Keratinocyte (primary cell): Measurements from ENCODE around the gene OR10A4.

ENCODE experiments used
- EZH2 ChIP-seq: IDR thresholded peaks from one replicate; pipeline ENCODE4 v1.6.1; 2012; ENCODE audit warnings: inconsistent platforms, mild to moderate bottlenecking, low read length, moderate library complexity
- TF ChIP-seq, protein P1 (sequence below), 3 experiments: IDR thresholded peaks in 1 of 3; conservative IDR thresholded peaks in 1 of 3; optimal IDR thresholded peaks in 1 of 3; 2 replicates in 2 of 3; 3 replicates in 1 of 3; pipeline versions ENCODE3 to v1.5.1; 2011; ENCODE audit warnings: low read length in 3 of 3, mild to moderate bottlenecking in 3 of 3, moderate library complexity in 2 of 3, control low read depth in 1 of 3, inconsistent platforms in 1 of 3; ENCODE audit not compliant: insufficient read depth in 2 of 3; ENCODE audit errors: extremely low read depth in 1 of 3

DNA sequence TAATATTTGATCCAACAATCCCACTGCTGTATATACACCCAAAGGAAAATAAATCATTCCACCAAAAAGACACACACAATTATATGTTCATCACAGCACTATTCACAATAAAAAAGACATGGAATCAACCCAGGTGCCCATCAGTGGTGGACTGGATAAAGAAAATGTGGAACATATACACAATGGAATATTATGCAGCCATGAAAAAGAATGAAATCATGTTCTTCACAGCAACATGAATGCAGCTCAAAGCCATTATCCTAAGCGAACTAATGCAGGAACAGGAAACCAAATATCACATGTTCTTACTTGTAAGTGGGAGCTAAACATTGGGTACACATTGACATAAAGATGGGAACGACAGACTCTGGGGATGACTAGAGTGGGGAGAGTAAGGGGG is 43.3 kb downstream of the OR10A4 start:
- TF ChIP-seq, protein P1, sequence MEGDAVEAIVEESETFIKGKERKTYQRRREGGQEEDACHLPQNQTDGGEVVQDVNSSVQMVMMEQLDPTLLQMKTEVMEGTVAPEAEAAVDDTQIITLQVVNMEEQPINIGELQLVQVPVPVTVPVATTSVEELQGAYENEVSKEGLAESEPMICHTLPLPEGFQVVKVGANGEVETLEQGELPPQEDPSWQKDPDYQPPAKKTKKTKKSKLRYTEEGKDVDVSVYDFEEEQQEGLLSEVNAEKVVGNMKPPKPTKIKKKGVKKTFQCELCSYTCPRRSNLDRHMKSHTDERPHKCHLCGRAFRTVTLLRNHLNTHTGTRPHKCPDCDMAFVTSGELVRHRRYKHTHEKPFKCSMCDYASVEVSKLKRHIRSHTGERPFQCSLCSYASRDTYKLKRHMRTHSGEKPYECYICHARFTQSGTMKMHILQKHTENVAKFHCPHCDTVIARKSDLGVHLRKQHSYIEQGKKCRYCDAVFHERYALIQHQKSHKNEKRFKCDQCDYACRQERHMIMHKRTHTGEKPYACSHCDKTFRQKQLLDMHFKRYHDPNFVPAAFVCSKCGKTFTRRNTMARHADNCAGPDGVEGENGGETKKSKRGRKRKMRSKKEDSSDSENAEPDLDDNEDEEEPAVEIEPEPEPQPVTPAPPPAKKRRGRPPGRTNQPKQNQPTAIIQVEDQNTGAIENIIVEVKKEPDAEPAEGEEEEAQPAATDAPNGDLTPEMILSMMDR (optimal IDR thresholded peaks at IDR 0.05 in 1 of 3, IDR thresholded peaks at IDR 0.05 in 1 of 3, conservative IDR thresholded peaks at IDR 0.05 in 1 of 3; ENCODE audit: extremely low read depth in 1 of 3, insufficient read depth in 2 of 3, low read length in 3 of 3) = no peak
- no peak for TF ChIP-seq EZH2
